HEK293 (cell line): ENCODE measurements around the gene SUSD6.

Source experiments
- CTCF ChIA-PET: fragments of 350-600 bp; formaldehyde crosslinking; extraction: SDS; loops from one replicate; lab custom pipeline; 2021; ENCODE audit warnings: antibody characterized with exemption; lab: Yijun Ruan, JAX
- POLR2A ChIA-PET: fragments of 300-600 bp; formaldehyde crosslinking; extraction: SDS; loops from one replicate; lab custom pipeline; 2020; ENCODE audit warnings: antibody characterized with exemption, inconsistent platforms; lab: Yijun Ruan, JAX
- H3K27ac ChIP-seq: fragments of 200-500 bp; sonication (Bioruptor generic); 2 replicates; pipeline ENCODE4 v1.5.1; 2014; ENCODE audit warnings: low read depth, low read length, control low read depth, inconsistent platforms; ENCODE audit errors: extremely low read depth
- H3K36me3 ChIP-seq, 2 experiments: fragments of 200-500 bp in 1 of 2; sonication (Bioruptor generic) in 1 of 2; 1 replicate in 1 of 2; 2 replicates in 1 of 2; pipeline ENCODE4 v1.5.1; 2014 to 2017; ENCODE audit warnings: inconsistent platforms in 2 of 2, low read length in 2 of 2; ENCODE audit not compliant: control insufficient read depth in 2 of 2, insufficient read depth in 1 of 2
- H3K4me1 ChIP-seq: fragments of 200-500 bp; sonication (Bioruptor generic); 2 replicates; pipeline ENCODE4 v1.5.1; 2014; ENCODE audit warnings: mild to moderate bottlenecking, low read length, inconsistent platforms; ENCODE audit not compliant: control insufficient read depth, insufficient read depth
- H3K4me3 ChIP-seq: 2 replicates; pipeline ENCODE4 v1.5.1; 2011; ENCODE audit warnings: low read depth, mild to moderate bottlenecking, control low read depth, low read length, moderate library complexity
- H3K9me3 ChIP-seq: fragments of 200-500 bp; sonication (Bioruptor generic); 2 replicates; pipeline ENCODE4 v1.5.1; 2014; ENCODE audit warnings: low read depth, low read length, inconsistent platforms; ENCODE audit not compliant: control insufficient read depth, insufficient read depth
- HOXA7 ChIP-seq: sonication (generic); formaldehyde crosslinking; IDR thresholded peaks from 2 replicates; pipeline ENCODE4 v1.8.1; 2022; ENCODE audit warnings: missing genetic modification reagents, borderline replicate concordance
- IKZF3 ChIP-seq: fragments of 450-650 bp; IDR thresholded peaks from 2 replicates; pipeline ENCODE4 v1.5.0; 2018; ENCODE audit warnings: missing biosample characterization, mild to moderate bottlenecking, missing genetic modification characterization, moderate library complexity
- KLF17 ChIP-seq: fragments of 450-650 bp; formaldehyde crosslinking; IDR thresholded peaks from 2 replicates; pipeline ENCODE4 v1.5.1; 2016; ENCODE audit warnings: missing biosample characterization, missing genetic modification characterization
- PRDM1 ChIP-seq: fragments of 450-650 bp; formaldehyde crosslinking; IDR thresholded peaks from 2 replicates; pipeline ENCODE4; 2016; ENCODE audit warnings: missing biosample characterization, missing genetic modification characterization
- RBAK ChIP-seq: fragments of 450-650 bp; formaldehyde crosslinking; IDR thresholded peaks from 2 replicates; pipeline ENCODE4 v1.5.1; 2016; ENCODE audit warnings: missing biosample characterization, missing genetic modification characterization
- REPIN1 ChIP-seq: fragments of 450-650 bp; formaldehyde crosslinking; IDR thresholded peaks from 2 replicates; pipeline ENCODE4 v1.5.1; 2017; ENCODE audit warnings: missing biosample characterization, missing genetic modification characterization, low read depth
- SP2 ChIP-seq: fragments of 450-650 bp; formaldehyde crosslinking; IDR thresholded peaks from 2 replicates; pipeline ENCODE4 v1.5.1; 2016; ENCODE audit warnings: missing biosample characterization, missing genetic modification characterization
- WT1 ChIP-seq: fragments of 450-650 bp; formaldehyde crosslinking; IDR thresholded peaks from 2 replicates; pipeline ENCODE4 v1.5.1; 2016; ENCODE audit warnings: missing biosample characterization, missing genetic modification characterization
- ZNF174 ChIP-seq: fragments of 450-650 bp; formaldehyde crosslinking; IDR thresholded peaks from 2 replicates; pipeline ENCODE4 v1.5.0; 2017; ENCODE audit warnings: missing biosample characterization, mild to moderate bottlenecking, missing genetic modification characterization
- ZNF2 ChIP-seq: fragments of 450-650 bp; formaldehyde crosslinking; IDR thresholded peaks from 2 replicates; pipeline ENCODE4 v1.5.1; 2016; ENCODE audit warnings: missing biosample characterization, missing genetic modification characterization
- ZNF223 ChIP-seq: fragments of 450-650 bp; formaldehyde crosslinking; IDR thresholded peaks from 2 replicates; pipeline ENCODE4 v1.5.1; 2016; ENCODE audit warnings: missing biosample characterization, missing genetic modification characterization
- ZNF266 ChIP-seq: fragments of 450-650 bp; formaldehyde crosslinking; IDR thresholded peaks from 2 replicates; pipeline ENCODE4 v1.5.1; 2016; ENCODE audit warnings: missing biosample characterization, missing genetic modification characterization, low read depth
- ZNF324 ChIP-seq: fragments of 450-650 bp; formaldehyde crosslinking; IDR thresholded peaks from 2 replicates; pipeline ENCODE4 v1.5.1; 2016; ENCODE audit warnings: missing biosample characterization, missing genetic modification characterization
- ZNF473 ChIP-seq: fragments of 450-650 bp; formaldehyde crosslinking; IDR thresholded peaks from 2 replicates; pipeline ENCODE4 v1.5.1; 2017; ENCODE audit warnings: missing biosample characterization, missing genetic modification characterization
- ZNF548 ChIP-seq: fragments of 450-650 bp; formaldehyde crosslinking; IDR thresholded peaks from 2 replicates; pipeline ENCODE4 v1.5.1; 2016; ENCODE audit warnings: missing biosample characterization, missing genetic modification characterization
- ZNF549 ChIP-seq: fragments of 450-650 bp; IDR thresholded peaks from 2 replicates; pipeline ENCODE4 v1.5.1; 2018; ENCODE audit warnings: missing biosample characterization, missing genetic modification characterization, mild to moderate bottlenecking, inconsistent platforms, moderate library complexity
- ZNF558 ChIP-seq: fragments of 450-650 bp; formaldehyde crosslinking; IDR thresholded peaks from 2 replicates; pipeline ENCODE4 v1.5.1; 2016; ENCODE audit warnings: missing biosample characterization, missing genetic modification characterization
- ZNF621 ChIP-seq: fragments of 450-650 bp; formaldehyde crosslinking; IDR thresholded peaks from 2 replicates; pipeline ENCODE4 v1.5.1; 2017; ENCODE audit warnings: missing biosample characterization, missing genetic modification characterization
- ZNF777 ChIP-seq: fragments of 450-650 bp; formaldehyde crosslinking; IDR thresholded peaks from 2 replicates; pipeline ENCODE4 v1.5.1; 2017; ENCODE audit warnings: missing biosample characterization, missing genetic modification characterization, borderline replicate concordance
- ZNF791 ChIP-seq: fragments of 450-650 bp; formaldehyde crosslinking; IDR thresholded peaks from 2 replicates; pipeline ENCODE4 v1.5.1; 2016; ENCODE audit warnings: missing biosample characterization, missing genetic modification characterization
- ZXDB ChIP-seq: fragments of 450-650 bp; formaldehyde crosslinking; IDR thresholded peaks from 2 replicates; pipeline ENCODE4 v1.5.1; 2016; ENCODE audit warnings: missing biosample characterization, missing genetic modification characterization
- TF ChIP-seq, protein P1 (sequence below): fragments of 450-650 bp; formaldehyde crosslinking; conservative IDR thresholded peaks from 2 replicates; pipeline ENCODE4 v1.5.1; 2016; ENCODE audit warnings: low read depth, missing biosample characterization, missing genetic modification characterization
- TF ChIP-seq, protein P2 (sequence below): fragments of 450-650 bp; formaldehyde crosslinking; IDR thresholded peaks from 2 replicates; pipeline ENCODE4 v1.5.1; 2017; ENCODE audit warnings: missing biosample characterization, missing genetic modification characterization

Gene SUSD6

DNA sequence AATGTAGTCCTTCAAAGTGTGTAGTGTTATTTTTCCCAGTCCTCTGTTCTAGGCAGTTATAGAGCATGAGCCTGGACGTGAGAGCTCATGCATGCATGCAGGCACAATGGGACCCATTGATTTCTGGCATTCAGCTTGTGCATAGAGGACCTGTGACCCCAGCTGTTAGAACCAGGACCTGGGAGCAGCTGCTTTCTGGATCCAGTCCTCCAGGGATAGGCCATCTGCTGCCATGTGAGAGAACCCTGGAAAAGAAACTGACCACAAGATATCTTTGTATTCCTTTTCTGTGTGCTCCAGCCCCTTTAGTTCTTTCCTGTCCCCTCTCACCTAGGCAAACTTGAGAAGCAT lies 76.9 kb downstream of the SUSD6 start:
- TF ChIP-seq ZNF791 (tag by site-specific recombination) (no peak), ZNF548 (tag by site-specific recombination) (no peak), ZNF558 (no peak), PRDM1 (tag by site-specific recombination) (no peak), SP2 (tag by site-specific recombination) (no peak), ZNF324 (tag by site-specific recombination) (no peak), ZNF2 (tag by site-specific recombination) (no peak), REPIN1 (tag by site-specific recombination) (no peak), ZNF473 (no peak), WT1 (no peak), RBAK (no peak), ZNF223 (tag by site-specific recombination) (no peak), ZXDB (tag by site-specific recombination) (no peak)
- TF ChIP-seq, protein P1, sequence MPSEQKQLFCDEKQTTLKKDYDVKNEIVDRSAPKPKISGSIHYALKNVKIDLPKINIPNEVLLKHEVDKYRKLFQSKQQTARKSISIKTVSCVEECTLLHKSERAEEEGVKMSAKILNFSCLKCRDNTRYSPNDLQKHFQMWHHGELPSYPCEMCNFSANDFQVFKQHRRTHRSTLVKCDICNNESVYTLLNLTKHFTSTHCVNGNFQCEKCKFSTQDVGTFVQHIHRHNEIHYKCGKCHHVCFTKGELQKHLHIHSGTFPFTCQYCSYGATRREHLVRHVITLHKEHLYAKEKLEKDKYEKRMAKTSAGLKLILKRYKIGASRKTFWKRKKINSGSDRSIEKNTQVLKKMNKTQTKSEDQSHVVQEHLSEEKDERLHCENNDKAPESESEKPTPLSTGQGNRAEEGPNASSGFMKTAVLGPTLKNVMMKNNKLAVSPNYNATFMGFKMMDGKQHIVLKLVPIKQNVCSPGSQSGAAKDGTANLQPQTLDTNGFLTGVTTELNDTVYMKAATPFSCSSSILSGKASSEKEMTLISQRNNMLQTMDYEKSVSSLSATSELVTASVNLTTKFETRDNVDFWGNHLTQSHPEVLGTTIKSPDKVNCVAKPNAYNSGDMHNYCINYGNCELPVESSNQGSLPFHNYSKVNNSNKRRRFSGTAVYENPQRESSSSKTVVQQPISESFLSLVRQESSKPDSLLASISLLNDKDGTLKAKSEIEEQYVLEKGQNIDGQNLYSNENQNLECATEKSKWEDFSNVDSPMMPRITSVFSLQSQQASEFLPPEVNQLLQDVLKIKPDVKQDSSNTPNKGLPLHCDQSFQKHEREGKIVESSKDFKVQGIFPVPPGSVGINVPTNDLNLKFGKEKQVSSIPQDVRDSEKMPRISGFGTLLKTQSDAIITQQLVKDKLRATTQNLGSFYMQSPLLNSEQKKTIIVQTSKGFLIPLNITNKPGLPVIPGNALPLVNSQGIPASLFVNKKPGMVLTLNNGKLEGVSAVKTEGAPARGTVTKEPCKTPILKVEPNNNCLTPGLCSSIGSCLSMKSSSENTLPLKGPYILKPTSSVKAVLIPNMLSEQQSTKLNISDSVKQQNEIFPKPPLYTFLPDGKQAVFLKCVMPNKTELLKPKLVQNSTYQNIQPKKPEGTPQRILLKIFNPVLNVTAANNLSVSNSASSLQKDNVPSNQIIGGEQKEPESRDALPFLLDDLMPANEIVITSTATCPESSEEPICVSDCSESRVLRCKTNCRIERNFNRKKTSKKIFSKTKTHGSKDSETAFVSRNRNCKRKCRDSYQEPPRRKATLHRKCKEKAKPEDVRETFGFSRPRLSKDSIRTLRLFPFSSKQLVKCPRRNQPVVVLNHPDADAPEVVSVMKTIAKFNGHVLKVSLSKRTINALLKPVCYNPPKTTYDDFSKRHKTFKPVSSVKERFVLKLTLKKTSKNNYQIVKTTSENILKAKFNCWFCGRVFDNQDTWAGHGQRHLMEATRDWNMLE (tag by site-specific recombination), result no peak
- POLR2A ChIA-PET, result interaction anchor here (0.6 kb wide), 1 partner anchor 42 kb away, joined by 5 read pairs; no protein-coding TSS in a partner anchor
- Histone ChIP-seq H3K36me3 (no peaks in the 10 kb centered on the region), H3K27ac (no peak overlapping the region), H3K4me3 (no peak overlapping the region), H3K9me3 (no peaks in the 10 kb centered on the region), H3K4me1 (peaks cover 6% of the 10 kb centered on the region; the same call in 1 of the 2 replicates)
- CTCF ChIA-PET, result interaction anchor here (0.5 kb wide), 1 partner anchor 110 kb away, joined by 3 read pairs; no protein-coding TSS in a partner anchor

- ChIA-PET CTCF (no interaction called here), POLR2A (no interaction called here)
- peaks cover 6% of the 10 kb centered on the region; the same call in 1 of the 2 replicates for H3K4me1 ChIP-seq
These were observed 78.6 kb downstream of the SUSD6 start for GRCh38 chr14:69690042-69690441.

DNA sequence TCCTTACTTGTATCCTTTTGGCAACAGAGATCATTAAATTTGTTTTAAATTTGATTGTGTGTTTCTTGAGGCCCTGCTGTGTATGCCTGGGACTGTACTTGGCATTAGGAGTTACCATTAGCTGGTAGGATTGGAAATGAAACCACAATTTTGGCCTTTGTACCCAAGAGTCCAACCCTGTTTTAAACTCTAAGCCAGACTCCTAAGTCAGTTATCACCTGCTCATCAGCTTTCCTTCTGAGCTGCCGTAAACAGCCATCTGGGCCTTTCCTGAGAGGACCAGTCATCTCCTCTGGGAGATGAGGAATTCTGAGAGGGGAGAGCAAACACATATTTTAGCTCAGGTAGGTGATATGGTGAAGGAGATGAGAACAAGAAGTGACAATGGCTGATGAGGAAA lies 81.2 kb downstream of the SUSD6 start:
- H3K4me3 ChIP-seq, result no peak overlapping the region
- CTCF ChIA-PET, result interaction anchor here (0.6 kb wide), 1 partner anchor 33 kb away, joined by 3 read pairs; no protein-coding TSS in a partner anchor

More at GRCh38 chr14:69690042-69690441, 78.6 kb downstream of the SUSD6 start:
- Histone ChIP-seq H3K27ac (no peak overlapping the region), H3K4me3 (no peak overlapping the region), H3K36me3 (no peaks in the 10 kb centered on the region), H3K9me3 (no peaks in the 10 kb centered on the region)
- TF ChIP-seq IKZF3 (tag by site-specific recombination) (no peak), ZNF621 (no peak)
- TF ChIP-seq, protein P2, sequence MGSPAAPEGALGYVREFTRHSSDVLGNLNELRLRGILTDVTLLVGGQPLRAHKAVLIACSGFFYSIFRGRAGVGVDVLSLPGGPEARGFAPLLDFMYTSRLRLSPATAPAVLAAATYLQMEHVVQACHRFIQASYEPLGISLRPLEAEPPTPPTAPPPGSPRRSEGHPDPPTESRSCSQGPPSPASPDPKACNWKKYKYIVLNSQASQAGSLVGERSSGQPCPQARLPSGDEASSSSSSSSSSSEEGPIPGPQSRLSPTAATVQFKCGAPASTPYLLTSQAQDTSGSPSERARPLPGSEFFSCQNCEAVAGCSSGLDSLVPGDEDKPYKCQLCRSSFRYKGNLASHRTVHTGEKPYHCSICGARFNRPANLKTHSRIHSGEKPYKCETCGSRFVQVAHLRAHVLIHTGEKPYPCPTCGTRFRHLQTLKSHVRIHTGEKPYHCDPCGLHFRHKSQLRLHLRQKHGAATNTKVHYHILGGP (tag by site-specific recombination), result no peak

More for the DNA sequence above, 81.2 kb downstream of the SUSD6 start:
- H3K36me3 ChIP-seq, result no peaks in the 10 kb centered on the region
- no peak for TF ChIP-seq ZNF558
- no peak for TF ChIP-seq ZNF549 (tag by site-specific recombination)
- no peak for TF ChIP-seq KLF17 (tag by site-specific recombination)
- no peak for TF ChIP-seq ZNF174 (tag by site-specific recombination)
- no peak for TF ChIP-seq HOXA7 (CRISPR knock-in tag)
- no peak for TF ChIP-seq ZNF266 (tag by site-specific recombination)
- TF ChIP-seq ZNF777 (tag by site-specific recombination), result no peak
- TF ChIP-seq, all 188 proteins: peak for 0
- H3K27ac ChIP-seq, result no peak overlapping the region
- H3K4me1 ChIP-seq, result peaks cover 12% of the 10 kb centered on the region; the same call in 1 of the 2 replicates
- H3K9me3 ChIP-seq, result no peaks in the 10 kb centered on the region
- POLR2A ChIA-PET, result interaction anchor here (0.5 kb wide), 1 partner anchor 81 kb away, joined by 3 read pairs; no protein-coding TSS in a partner anchor
